ENCODE measurements around the gene GALNT2.

The GALNT2 gene

GRCh38 chr1:230321741-230322420 is 254.8 kb downstream of the GALNT2 start:
- DNase-seq (ENCODE audit: low spot score), result peak; percentile 71

GRCh38 chr1:230322421-230322756 is 255.4 kb downstream of the GALNT2 start:
- DNase-seq (ENCODE audit: low spot score), result no peak

- no peak for DNase-seq (ENCODE audit: low spot score)
These were observed 256.0 kb downstream of the GALNT2 start for GRCh38 chr1:230322967-230323547.

- no peak for DNase-seq (ENCODE audit: low spot score)
These were observed 256.6 kb downstream of the GALNT2 start for GRCh38 chr1:230323686-230324085.

GRCh38 chr1:230326971-230327891 is 260.2 kb downstream of the GALNT2 start:
- no peak for DNase-seq (ENCODE audit: low spot score)

GRCh38 chr1:230327892-230328284 is 260.9 kb downstream of the GALNT2 start:
- no peak for DNase-seq (ENCODE audit: low spot score)

GRCh38 chr1:230328342-230329015 is 261.4 kb downstream of the GALNT2 start:
- DNase-seq (ENCODE audit: low spot score), result no peak

- no peak for DNase-seq (ENCODE audit: low spot score)
These were observed 263.1 kb downstream of the GALNT2 start for GRCh38 chr1:230330157-230330556.

All from cerebellar cortex (tissue), 1 donor.